Neutrophil (primary cell): ENCODE data around the gene ABO.
"Not testable (repeated sequence)": the region's sequence is repeated elsewhere in the genome, so short reads cannot be mapped to it uniquely, and the experiment has no call there.

Experiments
- H3K27ac ChIP-seq: fragments of 200-600 bp; sonication (generic); 2 replicates; pipeline ENCODE4 v1.5.1; 2016; ENCODE audit warnings: mild to moderate bottlenecking, moderate library complexity
- H3K27me3 ChIP-seq: fragments of 200-600 bp; sonication (generic); 2 replicates; pipeline ENCODE4 v1.6.0; 2016; ENCODE audit warnings: mild to moderate bottlenecking
- H3K36me3 ChIP-seq: fragments of 200-600 bp; sonication (generic); 2 replicates; pipeline ENCODE4 v1.5.1; 2017
- H3K4me1 ChIP-seq, 2 experiments: fragments of 200-600 bp in 1 of 2; sonication (generic) in 1 of 2; 1 replicate in 1 of 2; 2 replicates in 1 of 2; pipeline versions ENCODE4 v1.5.1 to v1.6.1; 2013 to 2016; ENCODE audit warnings: low read depth in 1 of 2, low read length in 1 of 2, mild to moderate bottlenecking in 1 of 2, moderate library complexity in 1 of 2; ENCODE audit not compliant: control insufficient read depth in 1 of 2, insufficient read depth in 1 of 2
- H3K4me3 ChIP-seq, 2 experiments: fragments of 200-600 bp in 1 of 2; sonication (generic) in 1 of 2; 1 replicate in 1 of 2; 2 replicates in 1 of 2; pipeline ENCODE4 v1.5.1; 2013 to 2016; ENCODE audit warnings: low read depth in 1 of 2, low read length in 1 of 2, mild to moderate bottlenecking in 1 of 2, moderate library complexity in 1 of 2
- H3K9me3 ChIP-seq: fragments of 200-600 bp; sonication (generic); 2 replicates; pipeline ENCODE4 v1.5.1; 2016
- CTCF ChIP-seq: fragments of 200-600 bp; sonication (generic); IDR thresholded peaks from 2 replicates; pipeline ENCODE4 v1.5.1; 2016; ENCODE audit warnings: antibody characterized with exemption

Gene ABO

GRCh38 chr9:133207540-133208170, 67.3 kb downstream of the ABO start:
- H3K27me3 ChIP-seq = peaks cover 11% of the 10 kb centered on the region
- TF ChIP-seq CTCF = no peak
- no peaks in the 10 kb centered on the region for H3K9me3 ChIP-seq
- H3K27ac ChIP-seq = no peak overlapping the region
- no peaks in the 10 kb centered on the region for H3K36me3 ChIP-seq
- H3K4me3 ChIP-seq = no peak overlapping the region
- no peaks in the 10 kb centered on the region for H3K4me1 ChIP-seq

- Histone ChIP-seq H3K9me3 (no peaks in the 10 kb centered on the region), H3K27ac (no peak overlapping the region), H3K4me1 (no peaks in the 10 kb centered on the region), H3K4me3 (no peak overlapping the region), H3K36me3 (no peaks in the 10 kb centered on the region), H3K27me3 (peaks cover 8% of the 10 kb centered on the region)
- no peak for TF ChIP-seq CTCF
Measured at GRCh38 chr9:133207021-133207531, 67.9 kb downstream of the ABO start.

GRCh38 chr9:133205996-133206931, 68.7 kb downstream of the ABO start:
- no peaks in the 10 kb centered on the region for H3K9me3 ChIP-seq
- H3K27ac ChIP-seq = no peak overlapping the region
- no peak overlapping the region for H3K4me3 ChIP-seq
- no peak for TF ChIP-seq CTCF
- H3K4me1 ChIP-seq = no peaks in the 10 kb centered on the region
- peaks cover 11% of the 10 kb centered on the region for H3K27me3 ChIP-seq
- H3K36me3 ChIP-seq = no peaks in the 10 kb centered on the region

GRCh38 chr9:133205481-133205887, 69.5 kb downstream of the ABO start:
- H3K27ac ChIP-seq, H3K9me3 ChIP-seq, H3K4me1 ChIP-seq, H3K36me3 ChIP-seq, H3K4me3 ChIP-seq: not testable (repeated sequence)
- peaks cover 11% of the 10 kb centered on the region for H3K27me3 ChIP-seq
